Measurements from ENCODE around the gene FBXL15. TPM values are rescaled to one million over a fixed set of nuclear protein-coding genes. Genes with fewer than 3 reads are reported as not detected.

The FBXL15 gene
- total and polyA plus RNA-seq, 2 experiments from 2014 or later = 17.7 to 23.1 TPM

GRCh38 chr10:102408131-102408727, 12.4 kb upstream of the FBXL15 start:
- H3F3A ChIP-seq (ENCODE audit: insufficient read depth) = no peaks in the 10 kb centered on the region

GRCh38 chr10:102408728-102409603, 11.7 kb upstream of the FBXL15 start:
- TF ChIP-seq EZH2phosphoT487 (IDR thresholded peaks at IDR 0.05; ENCODE audit: insufficient read depth, low read depth) (no peak), EZH2 (IDR thresholded peaks at IDR 0.05; ENCODE audit: insufficient read depth, poor library complexity, severe bottlenecking) (no peak)
- no peaks in the 10 kb centered on the region for H3K9me2 ChIP-seq (ENCODE audit: insufficient read depth)
- no peaks in the 10 kb centered on the region for H3F3A ChIP-seq (ENCODE audit: insufficient read depth)
- no peak overlapping the region for H3K27ac ChIP-seq
- no peaks in the 10 kb centered on the region for H3K36me3 ChIP-seq (ENCODE audit: low read depth)
- DNase-seq = peak; percentile 73
- H3K4me1 ChIP-seq (ENCODE audit: insufficient read depth) = no peaks in the 10 kb centered on the region
- in situ Hi-C loops (cut with MboI) = no loop called here
- peak overlapping the region; percentile 53 for H3K4me2 ChIP-seq (ENCODE audit: unreplicated experiment)
- H4K20me1 ChIP-seq (ENCODE audit: insufficient read depth) = no peaks in the 10 kb centered on the region
- WGBS, 2 experiments (ENCODE audit: low coverage in 1 of 2, low lambda C conversion rate in 2 of 2, missing lambda C conversion rate in 2 of 2) = 1 to 3% methylated on average over 46 to 86 of the region's 103 CpGs
- H3K27me3 ChIP-seq (replicated peaks; ENCODE audit: insufficient read depth) = peaks cover 9% of the 10 kb centered on the region
- H3K4me3 ChIP-seq = peak overlapping the region; percentile 77
- H3K79me2 ChIP-seq (ENCODE audit: insufficient read depth) = no peaks in the 10 kb centered on the region
- H2AFZ ChIP-seq = peak overlapping the region; percentile 68
- H3K9ac ChIP-seq = peak overlapping the region; percentile 62
- no peaks in the 10 kb centered on the region for H3K9me3 ChIP-seq (ENCODE audit: low read depth)

More at GRCh38 chr10:102408131-102408727, 12.4 kb upstream of the FBXL15 start:
- H3K27ac ChIP-seq = no peak overlapping the region
- H4K20me1 ChIP-seq (ENCODE audit: insufficient read depth) = no peaks in the 10 kb centered on the region
- peaks cover 6% of the 10 kb centered on the region for H3K27me3 ChIP-seq (replicated peaks; ENCODE audit: insufficient read depth)
- in situ Hi-C loops (cut with MboI) = no loop called here
- H3K4me3 ChIP-seq = peak overlapping the region; percentile 77
- H3K9me3 ChIP-seq (ENCODE audit: low read depth) = no peaks in the 10 kb centered on the region
- 54 to 58% methylated on average over 12 to 14 of the region's 14 CpGs for WGBS, 2 experiments (ENCODE audit: low coverage in 1 of 2, low lambda C conversion rate in 2 of 2, missing lambda C conversion rate in 2 of 2)
- peak overlapping the region; percentile 62; the same call in 1 of the 2 replicates for H3K9ac ChIP-seq
- no peaks in the 10 kb centered on the region for H3K4me1 ChIP-seq (ENCODE audit: insufficient read depth)
- TF ChIP-seq EZH2phosphoT487 (IDR thresholded peaks at IDR 0.05; ENCODE audit: insufficient read depth, low read depth) (no peak), EZH2 (IDR thresholded peaks at IDR 0.05; ENCODE audit: insufficient read depth, poor library complexity, severe bottlenecking) (no peak)
- H3K79me2 ChIP-seq (ENCODE audit: insufficient read depth) = no peaks in the 10 kb centered on the region
- peak overlapping the region; percentile 53 for H3K4me2 ChIP-seq (ENCODE audit: unreplicated experiment)
- peak; percentile 49 for DNase-seq
- no peaks in the 10 kb centered on the region for H3K36me3 ChIP-seq (ENCODE audit: low read depth)
- H3K9me2 ChIP-seq (ENCODE audit: insufficient read depth) = no peaks in the 10 kb centered on the region
- H2AFZ ChIP-seq = peak overlapping the region; percentile 68; the same call in 1 of the 2 replicates

- in situ Hi-C loops (cut with MboI) = no loop called here
- Histone ChIP-seq H4K20me1 (ENCODE audit: insufficient read depth) (no peaks in the 10 kb centered on the region), H3K9ac (peak overlapping the region; percentile 43), H3K4me3 (peak overlapping the region; percentile 77), H2AFZ (peak overlapping the region; percentile 68), H3K4me1 (ENCODE audit: insufficient read depth) (no peaks in the 10 kb centered on the region), H3K9me2 (ENCODE audit: insufficient read depth) (no peaks in the 10 kb centered on the region), H3K4me2 (ENCODE audit: unreplicated experiment) (peak overlapping the region; percentile 69), H3K36me3 (ENCODE audit: low read depth) (no peaks in the 10 kb centered on the region), H3K79me2 (ENCODE audit: insufficient read depth) (no peaks in the 10 kb centered on the region), H3K27me3 (replicated peaks; ENCODE audit: insufficient read depth) (peaks cover 10% of the 10 kb centered on the region), H3F3A (ENCODE audit: insufficient read depth) (no peaks in the 10 kb centered on the region), H3K9me3 (ENCODE audit: low read depth) (no peaks in the 10 kb centered on the region), H3K27ac (no peak overlapping the region)
- whole genome bisulfite sequencing, 2 experiments (ENCODE audit: low coverage in 1 of 2, low lambda C conversion rate in 2 of 2, missing lambda C conversion rate in 2 of 2) = 28 to 29% methylated on average over 24 of the region's 24 CpGs
- TF ChIP-seq EZH2phosphoT487 (IDR thresholded peaks at IDR 0.05; ENCODE audit: insufficient read depth, low read depth) = 0 out of 2 replicates have a peak, but pooled peaks have one; percentile 39
- peak; percentile 59 for TF ChIP-seq EZH2 (IDR thresholded peaks at IDR 0.05; ENCODE audit: insufficient read depth, poor library complexity, severe bottlenecking)
- peak; percentile 40 for DNase-seq
Observed at GRCh38 chr10:102409604-102410428, 10.8 kb upstream of the FBXL15 start.
